ENCODE measurements around the gene CARM1.

DNA sequence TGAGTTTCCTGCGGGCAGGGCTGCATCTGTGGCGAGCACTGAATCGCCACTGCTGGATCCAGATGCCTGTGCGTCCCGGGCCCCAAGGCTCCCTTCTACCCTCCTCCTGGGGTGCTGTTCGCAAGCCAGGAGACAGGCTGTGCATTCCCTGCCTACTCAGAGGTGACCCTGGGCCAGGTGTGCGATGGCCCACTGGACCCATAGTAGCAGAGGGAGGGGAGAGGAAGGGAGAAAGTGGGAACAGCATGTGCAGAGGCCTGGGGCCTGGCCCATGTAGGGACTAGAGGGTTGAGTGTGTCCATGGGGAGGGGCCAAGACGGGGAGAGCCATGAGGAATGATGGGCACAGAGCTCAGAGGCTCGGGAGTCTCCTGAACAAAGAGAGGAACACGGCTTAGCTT is 27.3 kb downstream of the CARM1 start:
- TF ChIP-seq, protein P1, sequence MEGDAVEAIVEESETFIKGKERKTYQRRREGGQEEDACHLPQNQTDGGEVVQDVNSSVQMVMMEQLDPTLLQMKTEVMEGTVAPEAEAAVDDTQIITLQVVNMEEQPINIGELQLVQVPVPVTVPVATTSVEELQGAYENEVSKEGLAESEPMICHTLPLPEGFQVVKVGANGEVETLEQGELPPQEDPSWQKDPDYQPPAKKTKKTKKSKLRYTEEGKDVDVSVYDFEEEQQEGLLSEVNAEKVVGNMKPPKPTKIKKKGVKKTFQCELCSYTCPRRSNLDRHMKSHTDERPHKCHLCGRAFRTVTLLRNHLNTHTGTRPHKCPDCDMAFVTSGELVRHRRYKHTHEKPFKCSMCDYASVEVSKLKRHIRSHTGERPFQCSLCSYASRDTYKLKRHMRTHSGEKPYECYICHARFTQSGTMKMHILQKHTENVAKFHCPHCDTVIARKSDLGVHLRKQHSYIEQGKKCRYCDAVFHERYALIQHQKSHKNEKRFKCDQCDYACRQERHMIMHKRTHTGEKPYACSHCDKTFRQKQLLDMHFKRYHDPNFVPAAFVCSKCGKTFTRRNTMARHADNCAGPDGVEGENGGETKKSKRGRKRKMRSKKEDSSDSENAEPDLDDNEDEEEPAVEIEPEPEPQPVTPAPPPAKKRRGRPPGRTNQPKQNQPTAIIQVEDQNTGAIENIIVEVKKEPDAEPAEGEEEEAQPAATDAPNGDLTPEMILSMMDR (IDR thresholded peaks at IDR 0.05) = no peak
- TF ChIP-seq POLR2A (IDR thresholded peaks at IDR 0.05) = no peak

Data from gastroesophageal sphincter (tissue), 3 donors.